Dermis microvascular lymphatic vessel endothelial cell (primary cell): ENCODE measurements around the gene PRAF2. TPM values are rescaled to one million over a fixed set of nuclear protein-coding genes. Genes with fewer than 3 reads are reported as not detected.

Experiments used
- DNase-seq, 2 donors: peaks; one replicate each; pipeline versions ENCODE4 v3.0.0 to v3.0.0-alpha.2; 2010; ENCODE audit warnings: low read depth in 2 of 2
- total RNA-seq: library from RNA; depleted of rRNA; stranded (reverse); fragments of >200 nt; gene quantifications from 2 replicates; pipeline ENCODE4 v1.2.1, GENCODE V29; 2014

The PRAF2 gene
- total RNA-seq: 2.8 and 5.4 TPM in 2 replicates

- peak; percentile 78 to 91 for DNase-seq
Observed at GRCh38 chrX:49073601-49074575, at the start of gene PRAF2. TSS of gene PRAF2 (minus strand) at chrX:49074002. CDS start at chrX:49073987, 15 bp downstream.

GRCh38 chrX:49122499-49122898, 48.7 kb upstream of the PRAF2 start:
- no peak for DNase-seq

- no peak for DNase-seq
Observed at GRCh38 chrX:49120091-49120490, 46.3 kb upstream of the PRAF2 start.

- DNase-seq: no peak
Observed at GRCh38 chrX:49117581-49117980, 43.8 kb upstream of the PRAF2 start.

- DNase-seq: no peak
Observed at GRCh38 chrX:49116716-49117115, 42.9 kb upstream of the PRAF2 start.

- DNase-seq: no peak
Observed at GRCh38 chrX:49116076-49116475, 42.3 kb upstream of the PRAF2 start.

- DNase-seq: no peak
Observed at GRCh38 chrX:49111791-49112190, 38.0 kb upstream of the PRAF2 start.

- no peak for DNase-seq
Observed at GRCh38 chrX:49110417-49110816, 36.6 kb upstream of the PRAF2 start.

GRCh38 chrX:49108641-49109040, 34.8 kb upstream of the PRAF2 start:
- DNase-seq: peak in 1 of 2 donors; percentile 38

- DNase-seq: peak; percentile 42 to 63
Observed at GRCh38 chrX:49106930-49107329, 33.1 kb upstream of the PRAF2 start.

- no peak for DNase-seq
Observed at GRCh38 chrX:49106296-49106695, 32.5 kb upstream of the PRAF2 start.

- peak in 1 of 2 donors; percentile 4 for DNase-seq
Observed at GRCh38 chrX:49103637-49104036, 29.8 kb upstream of the PRAF2 start.

GRCh38 chrX:49102190-49102589, 28.4 kb upstream of the PRAF2 start:
- DNase-seq: no peak

GRCh38 chrX:49101629-49101984, 27.8 kb upstream of the PRAF2 start:
- no peak for DNase-seq

- DNase-seq: peak; percentile 84 to 96
Observed at GRCh38 chrX:49100704-49101628, 27.2 kb upstream of the PRAF2 start.

GRCh38 chrX:49096419-49096818, 22.6 kb upstream of the PRAF2 start:
- DNase-seq: no peak

- DNase-seq: no peak
Observed at GRCh38 chrX:49089553-49089952, 15.8 kb upstream of the PRAF2 start.

GRCh38 chrX:49082271-49082871, 8.6 kb upstream of the PRAF2 start:
- no peak for DNase-seq

GRCh38 chrX:49079489-49080428, 6.0 kb upstream of the PRAF2 start, which contains the start of gene WDR45:
TSS of gene WDR45 (minus strand) at chrX:49079887. CDS start at chrX:49078095, 1,792 bp downstream.
- DNase-seq: peak; percentile 50 to 73

GRCh38 chrX:49077941-49078340, 4.1 kb upstream of the PRAF2 start:
- no peak for DNase-seq
